Uterus (tissue), 4 donors: ENCODE data around the gene ARRDC1. TPM values are rescaled to one million over a fixed set of nuclear protein-coding genes. Genes with fewer than 3 reads are reported as not detected.

Experiments used
- DNase-seq, 2 donors: peaks; one replicate each; pipeline ENCODE4 v3.0.0-alpha.2; 2019 to 2020
- H3K27ac ChIP-seq, 2 donors: fragments of 200-600 bp; sonication (generic); 1 replicate in 1 of 2; 2 replicates in 1 of 2; pipeline ENCODE4 v1.5.1; 2016 to 2018
- H3K27me3 ChIP-seq, 2 donors: fragments of 200-600 bp; sonication (generic); one replicate each; pipeline ENCODE4 v1.5.1; 2018 to 2019; ENCODE audit warnings: control low read depth in 1 of 2
- H3K36me3 ChIP-seq, 2 donors: fragments of 200-600 bp; sonication (generic); one replicate each; pipeline ENCODE4 v1.5.1; 2019; ENCODE audit warnings: control low read depth in 1 of 2
- H3K4me1 ChIP-seq, 2 donors: fragments of 200-600 bp; sonication (generic); one replicate each; pipeline ENCODE4 v1.5.1; 2018 to 2019; ENCODE audit warnings: control low read depth in 1 of 2
- H3K4me3 ChIP-seq, 2 donors: fragments of 200-600 bp; sonication (generic); 1 replicate in 1 of 2; 2 replicates in 1 of 2; pipeline ENCODE4 v1.5.1; 2018 to 2019; ENCODE audit warnings: mild to moderate bottlenecking in 1 of 2
- H3K9me3 ChIP-seq, 2 donors: fragments of 200-600 bp; sonication (generic); one replicate each; pipeline ENCODE4 v1.5.1; 2019; ENCODE audit warnings: control low read depth in 1 of 2
- CTCF ChIP-seq, 4 experiments: fragments of 200-600 bp in 2 of 4; fragments of 450-650 bp in 2 of 4; sonication (generic) in 2 of 4; IDR thresholded peaks; one replicate each; pipeline ENCODE4 v1.5.1; 2016 to 2019; ENCODE audit warnings: antibody characterized with exemption in 4 of 4, mild to moderate bottlenecking in 2 of 4, moderate library complexity in 1 of 4
- POLR2A ChIP-seq, 2 donors: fragments of 450-650 bp; IDR thresholded peaks; one replicate each; pipeline ENCODE4 v1.6.1; 2016; ENCODE audit warnings: antibody characterized with exemption in 2 of 2, mild to moderate bottlenecking in 1 of 2, moderate library complexity in 1 of 2
- intact Hi-C: fragments of 100-400 bp; cut with DNase I; formaldehyde crosslinking; loops from one replicate; pipeline ENCODE4 v1.15.1; 2023; ENCODE audit warnings: low total_unique reads
- total RNA-seq, 4 donors: library from RNA; depleted of rRNA in 3 of 4; stranded (reverse); fragments of >200 nt in 3 of 4; gene quantifications; one replicate each; pipeline versions ENCODE4 v1.1.0 to v1.2.4, GENCODE V29; 2014 to 2023
- donor health status: DM: yes; HTN: yes; CAD: no.

Gene ARRDC1
- total RNA-seq, 4 donors from 2014 or later: 10.3 to 25.1 (median 21.3) TPM

- H3K36me3 ChIP-seq: no peaks in the 10 kb centered on the region
- intact Hi-C loops: no loop called here
- H3K27ac ChIP-seq: no peak overlapping the region
- DNase-seq: no peak
- H3K4me1 ChIP-seq: peaks cover 0 to 7% of the 10 kb centered on the region in 2 donors
- no peaks in the 10 kb centered on the region for H3K27me3 ChIP-seq
- H3K9me3 ChIP-seq: no peaks in the 10 kb centered on the region
- TF ChIP-seq POLR2A (IDR thresholded peaks at IDR 0.05) (no peak), CTCF (IDR thresholded peaks at IDR 0.05) (no peak)
- no peak overlapping the region for H3K4me3 ChIP-seq
Measured at GRCh38 chr9:137613259-137613658, 7.8 kb downstream of the ARRDC1 start.

- no peak for DNase-seq
- TF ChIP-seq CTCF (IDR thresholded peaks at IDR 0.05): no peak
- no peak for TF ChIP-seq POLR2A (IDR thresholded peaks at IDR 0.05)
- H3K27ac ChIP-seq: no peak overlapping the region
- no peaks in the 10 kb centered on the region for H3K27me3 ChIP-seq
- no peaks in the 10 kb centered on the region for H3K9me3 ChIP-seq
- H3K4me3 ChIP-seq: no peak overlapping the region
- no peaks in the 10 kb centered on the region for H3K36me3 ChIP-seq
- H3K4me1 ChIP-seq: peaks cover 0 to 7% of the 10 kb centered on the region in 2 donors
- intact Hi-C loops: no loop called here
Measured at GRCh38 chr9:137613738-137614523, 8.4 kb downstream of the ARRDC1 start.

GRCh38 chr9:137614631-137615386, 9.3 kb downstream of the ARRDC1 start:
- intact Hi-C loops: no loop called here
- TF ChIP-seq CTCF (IDR thresholded peaks at IDR 0.05) (no peak), POLR2A (IDR thresholded peaks at IDR 0.05) (no peak)
- Histone ChIP-seq H3K4me3 (no peak overlapping the region), H3K27me3 (no peaks in the 10 kb centered on the region), H3K27ac (no peak overlapping the region), H3K4me1 (peaks cover 0 to 7% of the 10 kb centered on the region in 2 donors), H3K9me3 (no peaks in the 10 kb centered on the region), H3K36me3 (no peaks in the 10 kb centered on the region)
- DNase-seq: no peak

GRCh38 chr9:137615387-137615871, 9.9 kb downstream of the ARRDC1 start:
- Histone ChIP-seq H3K36me3 (no peaks in the 10 kb centered on the region), H3K4me1 (peaks cover 1 to 11% of the 10 kb centered on the region in 2 donors), H3K27ac (no peak overlapping the region), H3K4me3 (no peak overlapping the region), H3K27me3 (no peaks in the 10 kb centered on the region), H3K9me3 (no peaks in the 10 kb centered on the region)
- DNase-seq: no peak
- intact Hi-C loops: no loop called here
- TF ChIP-seq CTCF (IDR thresholded peaks at IDR 0.05) (no peak), POLR2A (IDR thresholded peaks at IDR 0.05) (no peak)
